Ishikawa (cell line): ENCODE data around the gene SH3D21.

Experiments
- CEBPB ChIP-seq: IDR thresholded peaks from 2 replicates; pipeline ENCODE4 v1.6.1; 2012
- CREB1 ChIP-seq: IDR thresholded peaks from 2 replicates; pipeline ENCODE4 v1.6.1; 2012; ENCODE audit warnings: low read depth
- EGR1 ChIP-seq: IDR thresholded peaks from 2 replicates; pipeline ENCODE4 v1.6.1; 2012
- EP300 ChIP-seq: IDR thresholded peaks from 2 replicates; pipeline ENCODE4 v1.6.1; 2012; ENCODE audit warnings: borderline replicate concordance
- FOXM1 ChIP-seq: IDR thresholded peaks from 2 replicates; pipeline ENCODE4 v1.6.1; 2012; ENCODE audit warnings: low read depth, borderline replicate concordance
- MAX ChIP-seq: IDR thresholded peaks from 2 replicates; pipeline ENCODE4 v1.6.1; 2012
- NFIC ChIP-seq: IDR thresholded peaks from 2 replicates; pipeline ENCODE4 v1.6.1; 2012
- RAD21 ChIP-seq: IDR thresholded peaks from 2 replicates; pipeline ENCODE4 v1.6.1; 2012; ENCODE audit warnings: low read depth
- REST ChIP-seq: IDR thresholded peaks from 2 replicates; pipeline ENCODE4 v1.6.1; 2012; ENCODE audit warnings: low read depth, mild to moderate bottlenecking
- TAF1 ChIP-seq: IDR thresholded peaks from 2 replicates; pipeline ENCODE4 v1.6.1; 2012; ENCODE audit warnings: low read depth, mild to moderate bottlenecking
- TCF12 ChIP-seq: IDR thresholded peaks from 2 replicates; pipeline ENCODE4 v1.6.1; 2012; ENCODE audit warnings: low read depth
- TEAD4 ChIP-seq: IDR thresholded peaks from 2 replicates; pipeline ENCODE4 v1.6.1; 2012
- USF1 ChIP-seq: IDR thresholded peaks from 2 replicates; pipeline ENCODE4 v1.6.1; 2012
- YY1 ChIP-seq: IDR thresholded peaks from 2 replicates; pipeline ENCODE4 v1.6.1; 2012; ENCODE audit warnings: low read depth
- ZBTB7A ChIP-seq: IDR thresholded peaks from 2 replicates; pipeline ENCODE4 v1.6.1; 2012; ENCODE audit warnings: low read depth

Gene SH3D21

GRCh38 chr1:36349839-36350238 is 43.7 kb downstream of the SH3D21 start:
- no peak for TF ChIP-seq USF1
- TF ChIP-seq TCF12, result no peak
- TF ChIP-seq REST, result no peak
- no peak for TF ChIP-seq MAX
- no peak for TF ChIP-seq FOXM1
- TF ChIP-seq CREB1, result no peak
- TF ChIP-seq TEAD4, result no peak
- no peak for TF ChIP-seq RAD21
- TF ChIP-seq CEBPB, result no peak
- TF ChIP-seq EP300, result no peak
- TF ChIP-seq EGR1, result no peak

GRCh38 chr1:36350659-36351226 is 44.6 kb downstream of the SH3D21 start:
- TF ChIP-seq CEBPB (no peak), YY1 (no peak), EGR1 (no peak), USF1 (no peak), RAD21 (no peak), TAF1 (no peak), REST (no peak), TEAD4 (no peak), CREB1 (no peak), MAX (no peak), ZBTB7A (no peak), TCF12 (no peak), FOXM1 (no peak), NFIC (no peak), EP300 (no peak)

- TF ChIP-seq RAD21 (no peak), TEAD4 (no peak), YY1 (no peak), MAX (no peak), ZBTB7A (no peak), FOXM1 (no peak), TAF1 (no peak), NFIC (no peak), REST (no peak), CEBPB (no peak), TCF12 (no peak), USF1 (no peak), EGR1 (no peak), CREB1 (no peak), EP300 (no peak)
Observed at GRCh38 chr1:36351227-36351977, 45.2 kb downstream of the SH3D21 start.
